ENCODE results near the gene SS18L1. TPM values are rescaled to one million over a fixed set of nuclear protein-coding genes. Genes with fewer than 3 reads are reported as not detected.
A peak's percentile ranks its signal among the peaks of the same experiment; 100 is the strongest.

The SS18L1 gene
- total RNA-seq, 1 experiment from 2014 or later, result 17.9 TPM

- POLR2A ChIA-PET (ENCODE audit: unreplicated experiment), result no interaction called here
- H3K9ac ChIP-seq (ENCODE audit: low read length), result no peak within 1 kb of the TSS
- TF ChIP-seq, protein P1, sequence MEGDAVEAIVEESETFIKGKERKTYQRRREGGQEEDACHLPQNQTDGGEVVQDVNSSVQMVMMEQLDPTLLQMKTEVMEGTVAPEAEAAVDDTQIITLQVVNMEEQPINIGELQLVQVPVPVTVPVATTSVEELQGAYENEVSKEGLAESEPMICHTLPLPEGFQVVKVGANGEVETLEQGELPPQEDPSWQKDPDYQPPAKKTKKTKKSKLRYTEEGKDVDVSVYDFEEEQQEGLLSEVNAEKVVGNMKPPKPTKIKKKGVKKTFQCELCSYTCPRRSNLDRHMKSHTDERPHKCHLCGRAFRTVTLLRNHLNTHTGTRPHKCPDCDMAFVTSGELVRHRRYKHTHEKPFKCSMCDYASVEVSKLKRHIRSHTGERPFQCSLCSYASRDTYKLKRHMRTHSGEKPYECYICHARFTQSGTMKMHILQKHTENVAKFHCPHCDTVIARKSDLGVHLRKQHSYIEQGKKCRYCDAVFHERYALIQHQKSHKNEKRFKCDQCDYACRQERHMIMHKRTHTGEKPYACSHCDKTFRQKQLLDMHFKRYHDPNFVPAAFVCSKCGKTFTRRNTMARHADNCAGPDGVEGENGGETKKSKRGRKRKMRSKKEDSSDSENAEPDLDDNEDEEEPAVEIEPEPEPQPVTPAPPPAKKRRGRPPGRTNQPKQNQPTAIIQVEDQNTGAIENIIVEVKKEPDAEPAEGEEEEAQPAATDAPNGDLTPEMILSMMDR (conservative IDR thresholded peaks at IDR 0.05; ENCODE audit: low read depth, low read length), result no peak
- TF ChIP-seq EZH2phosphoT487 (IDR thresholded peaks at IDR 0.05; ENCODE audit: borderline replicate concordance, low read length) (no peak), EZH2 (IDR thresholded peaks at IDR 0.05; ENCODE audit: low read length, unreplicated experiment) (no peak)
- H3K4me3 ChIP-seq (ENCODE audit: low read length), result no peak within 1 kb of the TSS
- H3K4me1 ChIP-seq (ENCODE audit: insufficient read depth, low read length), result no peaks in the 10 kb centered on the region
- no peaks in the 10 kb centered on the region for H3F3A ChIP-seq (ENCODE audit: low read length, unreplicated experiment)
- H3K4me2 ChIP-seq (ENCODE audit: low read length), result no peak within 1 kb of the TSS
- ATAC-seq (peak; percentile 54), DNase-seq (no peak)
- no peaks in the 10 kb centered on the region for H4K20me1 ChIP-seq (ENCODE audit: low read length)
- H3K79me2 ChIP-seq (ENCODE audit: low read length), result no peaks in the 10 kb centered on the region
- intact Hi-C loops (cut with micrococcal nuclease), result no loop called here
- H3K36me3 ChIP-seq (ENCODE audit: low read depth, low read length), result no peaks in the 10 kb centered on the region
- no peak within 1 kb of the TSS for H2AFZ ChIP-seq (ENCODE audit: low read length)
- peaks cover 30% of the 10 kb centered on the region for H3K27me3 ChIP-seq (ENCODE audit: low read length)
- CTCF ChIA-PET, result no interaction called here
- no TSS peak for BruUV-seq (replicated peaks)
- no peak within 1 kb of the TSS for H3K27ac ChIP-seq (ENCODE audit: low read length)
- H3K9me2 ChIP-seq (replicated peaks; ENCODE audit: low read length), result no peaks in the 10 kb centered on the region
- H3K9me3 ChIP-seq (ENCODE audit: low read length), result no peaks in the 10 kb centered on the region
Observed at GRCh38 chr20:62219992-62220665, 76.6 kb downstream of the SS18L1 start, which contains the start of gene HRH3. TSS of gene HRH3 (minus strand) at chr20:62220278. CDS start at chr20:62219970, 308 bp downstream.

DNA sequence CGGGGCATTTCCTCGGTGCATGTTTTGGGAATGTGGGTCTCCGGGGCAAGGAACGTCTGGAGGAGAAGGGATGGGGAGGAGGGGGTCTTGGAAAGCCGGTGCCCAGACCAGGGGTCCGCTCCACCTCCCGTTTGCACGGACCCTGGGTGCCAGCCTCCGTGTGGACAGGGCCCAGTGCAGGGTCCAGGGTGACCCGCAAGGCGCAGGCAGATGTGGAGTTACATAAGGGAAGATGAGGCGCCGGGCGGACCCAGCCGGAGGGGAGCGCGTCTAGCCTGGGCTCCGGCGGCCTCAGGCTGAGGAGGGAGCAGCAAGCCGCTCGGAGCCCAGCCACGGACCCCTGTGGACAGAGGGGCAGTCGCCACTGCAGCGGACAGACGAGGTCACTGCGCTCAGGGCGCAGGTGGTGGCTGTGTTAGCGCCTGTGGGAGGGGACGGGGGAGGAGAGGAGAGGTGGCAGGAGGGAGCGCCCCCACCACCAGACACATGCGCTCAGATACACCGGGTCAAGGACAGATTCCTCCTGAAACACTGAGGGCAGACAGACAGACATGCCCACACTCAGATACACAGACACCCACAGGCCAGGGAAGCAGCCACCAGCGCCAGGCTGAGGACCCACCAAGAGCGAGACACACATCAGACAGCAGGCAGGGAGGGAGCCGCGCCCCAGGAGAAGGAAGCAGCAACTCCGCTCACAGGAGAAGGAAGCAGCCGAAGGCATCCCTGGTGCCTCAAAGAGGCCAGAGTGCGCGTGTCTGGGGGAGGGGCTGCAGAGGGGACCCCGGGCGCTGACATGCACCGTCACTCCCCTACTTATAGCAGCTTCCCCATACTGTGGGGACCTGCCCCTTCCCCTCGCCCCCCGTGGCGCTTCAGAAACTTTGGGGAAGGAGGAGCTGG lies 77.3 kb downstream of the SS18L1 start:
- ATAC-seq (no peak), DNase-seq (no peak)
- Histone ChIP-seq H4K20me1 (ENCODE audit: low read length) (no peaks in the 10 kb centered on the region), H3K79me2 (ENCODE audit: low read length) (no peaks in the 10 kb centered on the region), H3K9me3 (ENCODE audit: low read length) (no peaks in the 10 kb centered on the region), H3K9ac (ENCODE audit: low read length) (no peak overlapping the region), H3F3A (ENCODE audit: low read length, unreplicated experiment) (no peaks in the 10 kb centered on the region), H3K4me3 (ENCODE audit: low read length) (no peak overlapping the region), H3K9me2 (replicated peaks; ENCODE audit: low read length) (no peaks in the 10 kb centered on the region), H3K4me1 (ENCODE audit: insufficient read depth, low read length) (no peaks in the 10 kb centered on the region), H3K27ac (ENCODE audit: low read length) (no peak overlapping the region), H3K4me2 (ENCODE audit: low read length) (no peak overlapping the region), H3K36me3 (ENCODE audit: low read depth, low read length) (no peaks in the 10 kb centered on the region), H3K27me3 (ENCODE audit: low read length) (peaks cover 28% of the 10 kb centered on the region), H2AFZ (ENCODE audit: low read length) (no peak overlapping the region)
- intact Hi-C loops (cut with micrococcal nuclease), result no loop called here
- no TSS peak for BruUV-seq (replicated peaks)
- POLR2A ChIA-PET (ENCODE audit: unreplicated experiment), result no interaction called here
- CTCF ChIA-PET, result no interaction called here
- TF ChIP-seq, protein P1 (conservative IDR thresholded peaks at IDR 0.05; ENCODE audit: low read depth, low read length), result no peak
- TF ChIP-seq EZH2 (IDR thresholded peaks at IDR 0.05; ENCODE audit: low read length, unreplicated experiment), result no peak
- no peak for TF ChIP-seq EZH2phosphoT487 (IDR thresholded peaks at IDR 0.05; ENCODE audit: borderline replicate concordance, low read length)
